ENCODE measurements around the gene CHRNE.
"Not testable (repeated sequence)": the region's sequence is repeated elsewhere in the genome, so short reads cannot be mapped to it uniquely, and the experiment has no call there.

The CHRNE gene

DNA sequence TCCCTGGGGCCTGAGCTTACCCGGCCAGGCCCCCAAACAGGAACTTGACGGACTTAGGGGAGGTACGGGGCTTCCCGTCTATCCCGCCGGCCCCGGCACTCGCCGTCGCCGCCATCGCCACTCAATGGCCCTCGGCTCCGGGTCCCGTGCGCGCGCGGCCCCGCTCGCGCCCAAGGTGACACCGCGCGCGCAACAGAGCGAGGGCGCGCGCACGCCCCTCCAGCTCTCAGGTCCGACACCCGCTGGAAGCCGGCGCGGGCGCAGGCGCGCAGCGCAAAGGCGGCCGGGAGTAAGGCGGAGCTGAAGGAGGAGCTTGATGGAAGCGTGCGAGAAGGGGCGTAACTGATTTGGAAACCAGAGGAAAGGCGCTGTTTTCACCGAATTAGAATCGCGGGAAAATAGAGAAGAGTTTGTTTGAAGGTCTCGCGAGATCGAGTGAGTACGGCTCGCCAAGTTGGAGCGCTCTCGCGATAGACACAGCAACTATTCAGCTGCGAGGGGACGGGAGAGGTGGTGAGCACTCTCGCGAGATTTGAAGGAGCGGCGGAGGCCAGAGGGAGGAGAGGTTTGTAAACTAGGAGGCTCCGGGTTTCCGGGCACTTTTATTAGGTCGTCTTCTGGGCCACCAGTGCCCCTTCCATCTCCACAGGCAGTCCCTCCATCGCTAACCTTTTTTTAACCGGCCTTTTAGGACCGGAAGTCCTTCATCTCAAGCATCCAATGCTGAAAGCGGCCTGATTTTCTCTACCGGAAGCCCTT is 37.1 kb upstream of the CHRNE start, which contains the start of the genes RNF167 and SLC25A11:
RNF167 (plus strand) TSS at position 473 of the 759 bp plus-strand sequence. CDS start 642 bp downstream, outside the sequence.
SLC25A11 (minus strand) TSS at position 251 of the 759 bp plus-strand sequence; CDS start at position 115, 136 bp downstream.
- DNase-seq (ENCODE audit: low read depth): peak; percentile 87

DNA sequence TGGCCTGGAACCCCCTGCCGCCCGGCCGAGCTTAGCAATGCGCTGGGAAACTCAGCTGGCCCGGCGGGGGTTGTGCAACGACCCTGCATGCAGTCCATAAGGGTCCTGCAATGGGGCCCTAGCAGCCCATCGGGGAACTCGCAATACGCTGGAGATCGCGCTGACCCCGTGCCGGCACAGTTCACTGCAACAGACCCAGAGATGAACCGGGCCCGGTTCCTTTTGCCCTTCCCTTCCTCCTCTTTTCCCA is 36.6 kb upstream of the CHRNE start:
- no peak for DNase-seq (ENCODE audit: low read depth)

DNA sequence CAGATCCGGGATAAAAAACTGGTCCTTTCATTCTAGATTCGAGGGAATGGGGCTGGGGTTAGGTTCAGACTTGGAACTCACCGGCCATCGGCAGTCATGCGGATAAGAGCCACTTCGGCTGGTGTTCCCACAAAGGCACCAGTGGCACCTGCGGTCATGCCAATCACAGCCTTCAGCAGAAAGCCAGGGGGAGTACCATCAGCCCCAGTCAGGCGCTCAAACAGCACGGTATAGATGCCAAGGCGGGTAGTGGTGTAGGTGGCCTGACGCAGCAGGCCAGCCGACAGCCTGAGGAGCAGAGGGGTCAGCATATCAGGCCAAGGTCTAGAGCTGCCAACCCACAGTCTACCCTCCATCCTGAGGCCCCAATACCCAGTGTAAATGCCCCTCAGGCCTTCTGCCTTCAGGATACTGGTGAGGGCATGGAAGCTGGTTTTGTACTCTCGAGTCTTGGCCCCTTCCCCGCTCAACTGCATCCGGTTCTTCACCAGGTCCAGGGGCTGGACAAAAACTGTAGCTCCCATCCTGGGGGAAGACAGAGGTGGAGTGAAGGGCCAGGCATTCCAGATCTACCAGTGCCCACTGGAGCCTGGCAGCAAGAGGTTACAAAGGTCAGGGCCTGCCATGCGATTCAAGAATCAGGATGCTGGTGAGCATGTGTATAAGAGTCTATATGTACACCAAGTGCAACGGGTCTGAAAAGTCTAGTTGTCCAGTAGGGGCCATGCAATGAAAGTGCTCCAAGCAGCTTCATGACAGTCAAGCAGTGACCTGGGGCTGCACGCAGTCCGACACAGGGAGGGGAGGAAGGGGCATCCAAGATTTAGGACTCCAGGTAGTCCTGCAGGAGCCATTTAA is 36.0 kb upstream of the CHRNE start:
- no peak for DNase-seq (ENCODE audit: low read depth)

DNA sequence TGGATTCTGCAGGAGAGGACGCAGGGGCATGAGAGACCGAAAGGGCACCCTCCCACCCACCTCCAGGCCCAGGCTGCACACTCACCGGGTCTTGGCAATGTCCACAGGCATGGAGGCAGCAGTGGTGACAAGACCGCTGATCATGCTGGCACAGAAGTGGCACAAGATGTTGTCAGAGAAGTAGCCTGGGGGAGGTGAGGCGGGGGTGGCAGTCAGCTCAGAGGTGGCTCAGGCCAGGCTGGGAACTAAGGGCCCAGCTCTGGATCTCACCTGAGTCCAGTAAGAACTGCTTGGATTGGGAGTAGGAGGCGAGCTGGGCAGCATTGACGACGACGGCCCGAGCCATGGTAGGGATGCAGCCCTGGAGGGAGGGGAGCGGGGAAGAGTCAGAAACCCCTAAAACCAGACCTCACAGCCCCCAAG is 35.2 kb upstream of the CHRNE start:
- no peak for DNase-seq (ENCODE audit: low read depth)

DNA sequence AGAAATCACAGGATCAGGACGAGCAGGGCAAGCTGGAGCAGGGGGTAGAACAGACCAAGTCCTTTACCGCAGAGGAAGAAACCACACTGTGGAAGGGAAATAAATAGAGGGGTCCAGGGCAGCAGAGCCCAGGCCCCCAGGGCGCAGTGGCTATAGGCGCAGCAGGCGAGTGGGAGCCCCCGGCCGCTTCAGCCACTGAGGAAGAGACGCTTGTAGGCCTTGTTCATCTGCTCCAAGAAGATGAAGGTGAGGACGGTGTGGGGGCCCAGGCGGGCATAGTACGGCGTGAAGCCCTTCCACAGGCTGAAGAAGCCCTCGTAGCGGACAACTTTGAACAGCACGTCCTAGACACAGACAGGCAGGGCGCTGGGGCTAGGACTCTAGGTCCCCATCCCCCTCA is 34.7 kb upstream of the CHRNE start:
- no peak for DNase-seq (ENCODE audit: low read depth)

DNA sequence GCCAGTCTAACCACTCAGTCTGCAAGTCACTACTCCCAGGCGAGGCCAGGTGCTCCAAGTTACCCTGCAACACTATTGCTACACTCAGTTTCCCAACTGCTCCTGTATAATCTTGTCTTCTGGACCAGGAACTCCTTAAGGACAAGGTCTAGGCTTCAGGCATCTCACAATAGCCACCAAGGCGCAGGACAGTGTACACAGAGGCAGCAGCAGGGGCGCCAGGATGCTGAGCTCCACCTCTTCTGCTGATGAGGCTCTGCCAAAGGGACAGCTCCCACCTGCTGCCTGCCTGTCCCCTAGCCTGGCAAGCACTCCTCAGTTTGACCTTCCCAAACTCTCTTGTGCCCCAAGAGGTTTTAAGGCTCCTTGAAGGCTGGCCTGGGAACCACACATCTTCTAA is 33.5 kb upstream of the CHRNE start:
- no peak for DNase-seq (ENCODE audit: low read depth)

DNA sequence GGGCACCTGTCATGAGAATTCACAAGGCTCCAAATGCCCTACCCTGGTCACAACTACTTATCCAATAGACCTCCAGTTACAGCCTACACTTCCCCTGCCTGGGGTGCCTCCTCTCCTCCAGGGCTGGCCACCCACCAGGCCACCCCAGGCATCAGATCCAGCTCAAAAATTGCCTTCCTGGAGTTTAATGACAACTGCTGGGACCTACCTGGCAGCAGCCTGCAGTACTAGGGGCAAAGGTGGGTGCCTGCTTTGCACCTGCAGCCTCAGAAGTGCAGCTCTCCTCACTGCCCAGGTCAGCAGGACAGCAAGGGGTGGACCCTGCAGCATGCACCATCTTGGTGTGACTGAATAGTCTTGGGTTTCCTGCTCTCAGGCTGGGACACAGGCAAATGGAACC is 32.8 kb upstream of the CHRNE start:
- no peak for DNase-seq (ENCODE audit: low read depth)

DNA sequence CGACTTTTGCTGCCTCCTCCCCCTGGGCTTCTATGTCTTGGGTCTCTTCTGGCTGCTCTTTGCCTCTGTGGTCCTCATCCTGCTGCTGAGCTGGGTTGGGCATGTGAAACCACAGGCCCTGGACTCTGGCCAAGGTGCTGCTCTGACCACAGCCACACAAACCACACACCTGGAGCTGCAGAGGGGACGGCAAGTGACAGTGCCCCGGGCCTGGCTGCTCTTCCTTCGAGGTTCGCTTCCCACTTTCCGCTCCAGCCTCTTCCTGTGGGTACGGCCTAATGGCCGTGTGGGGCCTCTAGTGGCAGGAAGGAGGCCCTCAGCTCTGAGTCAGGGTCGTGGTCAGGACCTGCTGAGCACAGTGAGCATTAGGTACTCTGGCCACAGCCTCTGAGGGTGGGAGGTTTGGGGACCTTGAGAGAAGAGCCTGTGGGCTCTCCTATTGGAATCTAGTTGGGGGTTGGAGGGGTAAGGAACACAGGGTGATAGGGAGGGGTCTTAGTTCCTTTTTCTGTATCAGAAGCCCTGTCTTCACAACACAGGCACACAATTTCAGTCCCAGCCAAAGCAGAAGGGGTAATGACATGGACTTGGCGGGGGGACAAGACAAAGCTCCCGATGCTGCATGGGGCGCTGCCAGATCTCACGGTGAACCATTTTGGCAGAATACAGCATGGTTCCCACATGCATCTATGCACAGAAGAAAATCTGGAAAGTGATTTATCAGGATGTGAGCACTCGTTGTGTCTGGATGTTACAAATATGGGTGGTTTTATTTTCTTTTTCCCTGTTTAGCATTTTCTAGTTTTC is 31.5 kb upstream of the CHRNE start:
- no peak for DNase-seq (ENCODE audit: low read depth)

DNA sequence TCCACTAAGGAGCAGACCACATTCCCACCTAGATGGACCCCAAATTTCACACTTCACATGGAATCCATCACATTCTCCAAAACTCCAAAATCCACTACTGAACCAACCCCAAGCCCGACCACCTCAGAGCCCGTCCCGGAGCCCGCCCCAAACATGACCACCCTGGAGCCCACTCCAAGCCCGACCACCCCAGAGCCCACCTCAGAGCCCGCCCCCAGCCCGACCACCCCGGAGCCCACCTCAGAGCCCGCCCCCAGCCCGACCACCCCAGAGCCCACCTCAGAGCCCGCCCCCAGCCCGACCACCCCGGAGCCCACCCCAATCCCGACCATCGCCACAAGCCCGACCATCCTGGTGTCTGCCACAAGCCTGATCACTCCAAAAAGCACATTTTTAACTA is 30.7 kb upstream of the CHRNE start:
- DNase-seq (ENCODE audit: low read depth): no peak

DNA sequence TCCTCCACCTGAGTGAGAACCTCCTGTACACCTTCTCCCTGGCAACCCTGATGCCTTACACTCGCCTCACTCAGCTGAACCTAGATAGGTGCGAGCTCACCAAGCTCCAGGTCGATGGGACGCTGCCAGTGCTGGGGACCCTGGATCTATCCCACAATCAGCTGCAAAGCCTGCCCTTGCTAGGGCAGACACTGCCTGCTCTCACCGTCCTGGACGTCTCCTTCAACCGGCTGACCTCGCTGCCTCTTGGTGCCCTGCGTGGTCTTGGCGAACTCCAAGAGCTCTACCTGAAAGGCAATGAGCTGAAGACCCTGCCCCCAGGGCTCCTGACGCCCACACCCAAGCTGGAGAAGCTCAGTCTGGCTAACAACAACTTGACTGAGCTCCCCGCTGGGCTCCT is 29.9 kb upstream of the CHRNE start:
- no peak for DNase-seq (ENCODE audit: low read depth)

DNA sequence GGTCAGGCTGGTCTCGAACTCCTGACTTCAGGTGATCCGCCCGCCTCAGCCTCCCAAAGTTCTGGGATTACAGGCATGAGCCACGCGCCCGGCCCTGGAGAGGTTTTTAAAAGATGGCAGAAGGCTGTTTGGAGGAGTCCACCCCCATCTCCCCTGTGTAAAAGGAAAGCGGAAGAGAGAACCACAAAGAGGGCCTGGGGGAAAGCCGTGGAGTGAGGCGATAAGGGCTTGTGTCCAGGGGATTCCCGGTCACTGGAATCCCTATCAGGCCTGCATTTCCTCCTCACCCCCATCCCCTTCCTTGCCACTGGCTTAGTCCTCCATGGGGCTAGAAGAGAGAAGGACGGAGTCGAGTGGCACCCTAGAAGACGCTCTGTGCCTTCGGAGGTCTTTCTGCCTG is 29.1 kb upstream of the CHRNE start, which contains the start of gene GP1BA:
GP1BA (plus strand) TSS at position 315 of the 400 bp plus-strand sequence. CDS start 328 bp downstream, outside the sequence.
- no peak for DNase-seq (ENCODE audit: low read depth)

DNA sequence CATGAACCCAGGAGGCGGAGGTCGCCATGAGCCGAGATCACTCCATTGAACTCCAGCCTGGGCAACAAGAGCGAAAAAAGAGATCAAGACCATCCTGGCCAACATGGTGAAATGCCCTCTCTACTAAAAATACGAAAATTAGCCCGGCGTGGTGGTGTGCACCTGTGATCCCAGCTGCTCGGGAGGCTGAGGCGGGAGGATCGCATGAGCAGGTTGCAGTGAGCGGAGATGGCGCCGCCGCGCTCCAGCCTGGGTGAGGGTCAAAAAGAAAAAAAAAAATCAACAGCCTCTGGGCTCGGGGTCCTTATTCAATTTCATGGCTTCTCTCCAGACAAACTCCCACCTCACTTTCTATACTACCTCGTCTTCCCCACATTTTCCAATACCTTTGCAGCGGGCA is 26.0 kb upstream of the CHRNE start:
- DNase-seq (ENCODE audit: low read depth): no peak

DNA sequence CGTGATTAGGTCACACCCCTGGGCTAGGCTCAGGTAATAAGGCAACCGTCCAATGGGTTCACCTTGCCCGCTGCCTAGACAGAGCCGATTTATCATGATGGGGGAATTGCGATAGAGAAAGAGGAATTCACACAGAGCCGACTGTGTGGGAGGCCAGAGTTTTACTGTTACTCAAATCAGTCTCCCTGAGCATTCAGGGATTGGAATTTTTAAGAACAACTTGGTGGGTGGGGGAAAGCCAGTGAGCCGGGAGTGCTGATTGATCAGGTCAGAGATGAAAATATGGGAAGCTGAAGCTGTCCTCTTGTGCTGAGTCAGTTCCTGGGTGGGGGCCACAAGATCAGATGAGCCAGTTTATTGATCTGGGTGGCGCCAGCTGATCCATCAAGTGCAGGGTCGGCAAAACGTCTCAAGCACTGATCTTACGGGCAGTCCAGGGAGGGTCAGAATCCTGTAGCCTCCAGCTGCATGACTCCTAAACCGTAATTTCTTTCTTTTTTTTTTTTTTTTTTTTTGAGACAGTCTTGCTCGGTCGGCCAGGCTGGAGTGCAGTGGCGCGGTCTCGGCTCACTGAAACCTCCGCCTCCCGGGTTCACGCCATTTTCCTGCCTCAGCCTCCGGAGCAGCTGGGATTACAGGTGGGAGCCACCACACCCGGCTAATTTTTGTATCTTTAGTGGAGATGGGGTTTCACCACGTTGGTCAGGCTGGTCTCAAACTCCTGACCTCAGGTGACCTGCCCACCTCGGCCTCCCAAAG is 23.9 kb upstream of the CHRNE start:
- DNase-seq (ENCODE audit: low read depth): not testable (repeated sequence)

DNA sequence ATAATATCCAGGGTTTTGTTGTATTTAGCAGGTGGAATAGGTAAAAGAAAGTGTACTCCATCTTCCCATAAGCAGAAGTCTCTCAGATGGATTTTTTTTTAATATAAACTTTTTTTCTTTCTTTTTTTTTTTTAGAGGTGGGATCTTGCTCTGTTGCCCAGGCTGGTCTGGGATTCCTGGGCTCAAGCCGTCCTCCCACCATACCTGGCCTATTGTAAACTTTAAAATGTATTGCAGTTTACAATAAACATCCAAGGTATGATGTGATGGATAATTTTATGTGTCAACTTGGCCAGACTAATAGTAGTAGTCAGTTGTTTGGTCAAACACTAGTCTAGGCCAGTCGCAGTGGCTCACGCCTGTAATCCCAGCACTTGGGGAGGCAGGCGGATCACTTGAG is 18.4 kb upstream of the CHRNE start:
- DNase-seq (ENCODE audit: low read depth): no peak

DNA sequence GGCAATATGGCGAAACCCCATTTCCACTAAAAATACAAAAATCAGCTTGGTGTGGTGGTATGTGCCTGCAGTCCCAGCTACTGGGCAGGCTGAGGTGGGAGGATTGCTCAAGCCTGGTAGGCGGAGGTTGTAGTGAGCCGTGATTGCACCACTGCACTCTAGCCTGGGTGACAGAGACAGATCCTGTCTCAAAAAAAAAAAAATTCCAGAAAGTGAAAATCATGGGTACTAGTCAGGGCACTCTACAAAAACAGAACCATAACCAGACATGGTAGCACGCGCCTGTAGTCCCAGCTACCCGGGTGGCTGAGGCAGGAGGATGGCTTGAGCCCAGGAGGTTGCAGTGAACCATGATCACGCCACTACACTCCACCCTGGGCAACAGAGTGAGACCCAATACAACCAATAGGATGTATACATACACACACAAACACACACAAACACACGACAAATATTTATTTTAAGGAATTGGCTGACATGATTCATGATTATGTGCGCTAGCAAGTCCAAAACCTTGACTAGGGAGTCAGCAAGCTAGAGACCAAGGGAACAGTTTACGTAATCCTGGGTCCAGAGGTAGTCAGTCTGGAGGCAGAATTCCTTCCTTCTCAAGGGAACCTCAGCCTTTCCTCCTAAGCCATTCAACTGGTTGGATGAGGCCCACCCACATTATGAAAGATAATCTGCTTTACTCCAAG is 17.6 kb upstream of the CHRNE start:
- no peak for DNase-seq (ENCODE audit: low read depth)

DNA sequence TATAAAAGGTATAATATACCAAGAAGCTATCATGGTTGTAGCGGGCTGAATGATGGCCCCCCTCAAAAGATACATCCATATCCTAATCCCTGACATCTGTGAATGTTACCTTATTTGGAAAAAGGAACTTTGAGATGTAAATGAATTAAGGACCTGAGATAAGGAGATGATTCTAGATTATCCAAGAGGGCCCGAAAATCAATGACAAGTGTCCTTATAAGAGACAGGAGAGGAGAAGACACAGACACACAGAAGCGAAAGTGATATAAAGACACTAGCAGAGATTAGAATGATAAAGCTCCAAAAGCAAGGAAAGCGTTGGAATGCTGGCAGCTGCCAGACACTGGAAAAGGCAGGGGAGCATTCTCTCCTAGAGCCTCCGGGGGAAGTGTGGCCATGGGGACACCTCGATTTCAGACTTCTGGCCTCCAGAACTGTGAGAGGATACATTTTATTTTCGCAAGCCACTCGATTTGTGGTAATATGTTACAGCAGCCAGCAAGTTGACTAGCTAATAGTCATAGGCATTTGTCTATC is 16.7 kb upstream of the CHRNE start:
- DNase-seq (ENCODE audit: low read depth): no peak

DNA sequence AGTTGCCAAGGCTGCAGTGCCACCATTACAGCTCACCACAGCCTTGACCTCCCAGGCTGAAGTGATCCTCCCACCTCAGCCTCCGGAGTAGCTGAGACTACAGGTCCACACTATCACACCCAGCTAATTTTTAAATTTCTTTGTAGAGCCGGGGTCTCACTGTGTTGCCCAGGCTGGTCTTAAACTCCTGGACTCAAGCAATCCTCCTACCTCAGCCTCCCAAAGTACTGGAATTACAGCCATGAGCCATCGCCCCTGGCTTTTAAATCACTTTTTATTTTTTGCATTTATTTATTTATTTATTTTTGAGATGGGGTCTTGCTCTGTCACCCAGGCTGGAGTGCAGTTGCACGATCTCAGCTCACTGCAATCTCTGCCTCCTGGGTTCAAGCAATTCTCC is 11.7 kb upstream of the CHRNE start:
- not testable (repeated sequence) for DNase-seq (ENCODE audit: low read depth)

DNA sequence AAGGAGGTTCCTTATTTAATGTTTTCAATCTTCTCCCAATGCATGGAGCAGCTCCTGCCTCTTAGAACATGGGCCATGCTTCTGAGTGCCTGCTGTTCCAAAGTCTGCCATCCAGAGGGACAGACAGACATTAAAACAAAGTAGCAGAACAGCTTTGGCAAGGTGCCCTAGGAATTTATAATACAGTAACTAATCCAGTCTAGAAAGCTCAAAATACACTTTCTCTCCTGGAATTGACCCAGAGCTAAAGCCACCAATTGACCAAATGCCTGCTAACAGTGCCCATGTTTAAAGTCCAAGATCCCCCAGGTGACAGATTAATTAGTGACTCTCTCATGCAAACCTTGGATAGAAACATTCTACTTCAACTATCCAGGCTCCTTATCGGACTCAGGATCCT is 11.1 kb upstream of the CHRNE start:
- no peak for DNase-seq (ENCODE audit: low read depth)

DNA sequence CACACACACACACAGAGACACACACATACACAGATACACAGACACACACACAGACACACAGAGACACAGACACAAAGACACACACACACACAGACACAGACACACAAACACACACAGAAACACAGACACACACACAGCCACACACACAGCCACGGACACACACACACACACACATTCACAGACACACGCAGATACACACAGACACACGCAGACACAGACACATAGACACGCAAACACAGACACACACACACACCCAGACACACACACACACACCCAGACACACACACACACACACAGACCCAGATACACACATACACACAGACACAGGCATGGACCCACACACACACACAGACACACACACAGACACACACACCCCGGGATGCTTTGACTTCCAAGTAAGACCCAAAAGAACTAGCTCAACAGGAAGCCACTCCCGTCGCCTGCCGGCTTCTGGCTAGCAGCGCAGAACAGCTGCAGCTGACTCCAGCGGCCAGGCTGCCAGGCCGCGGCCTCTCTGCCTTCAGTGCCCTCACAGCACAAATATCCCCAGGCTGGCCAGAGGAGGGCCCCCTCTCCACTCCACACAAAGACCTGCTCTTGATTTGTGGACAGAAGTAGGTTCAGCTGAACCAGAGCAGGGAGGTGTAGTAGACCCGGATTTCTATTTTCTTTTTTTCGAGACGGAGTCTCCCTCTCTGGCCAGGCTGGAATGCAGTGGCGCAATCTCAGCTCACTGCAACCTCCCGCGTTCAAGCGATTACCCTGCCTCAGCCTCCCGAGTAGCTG is 6.0 kb upstream of the CHRNE start:
- peak; percentile 55 for DNase-seq (ENCODE audit: low read depth)

DNA sequence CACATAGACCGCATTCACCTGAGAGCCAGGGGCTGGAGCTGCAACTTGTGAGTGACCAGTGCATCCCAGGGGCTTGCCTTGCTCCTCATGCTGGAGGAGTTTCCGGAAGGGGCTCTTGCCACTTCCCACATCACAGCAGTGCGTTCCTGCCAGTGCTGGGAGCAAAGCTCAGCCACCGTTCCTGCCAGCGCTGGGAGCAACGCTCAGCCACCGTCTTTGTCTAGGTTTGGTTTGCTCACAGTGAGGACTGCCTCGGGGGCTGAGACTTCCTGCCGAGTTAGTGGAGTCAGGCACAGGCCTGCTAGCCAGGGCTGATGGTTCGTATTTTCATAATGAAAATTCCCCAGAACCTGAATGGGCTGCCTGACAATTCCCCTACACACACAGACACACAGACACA is 5.4 kb upstream of the CHRNE start:
- no peak for DNase-seq (ENCODE audit: low read depth)
